HepG2 (cell line): Measurements from ENCODE around the gene MST1R. TPM values are rescaled to one million over a fixed set of nuclear protein-coding genes. Genes with fewer than 3 reads are reported as not detected.
A peak's percentile ranks its signal among the peaks of the same experiment; 100 is the strongest.

ENCODE experiments used
- AGO1 ChIP-seq: fragments of 200-400 bp; formaldehyde crosslinking; IDR thresholded peaks from 2 replicates; pipeline ENCODE4 v1.6.1; 2017; ENCODE audit warnings: mild to moderate bottlenecking, low read depth, low read length, moderate library complexity; ENCODE audit not compliant: poor library complexity, severe bottlenecking
- CAMTA2 ChIP-seq: sonication (generic); formaldehyde crosslinking; IDR thresholded peaks from 2 replicates; pipeline ENCODE4 v1.4.0; 2020; ENCODE audit warnings: mild to moderate bottlenecking, missing genetic modification reagents, borderline replicate concordance
- FOXK2 ChIP-seq: fragments of 450-650 bp; IDR thresholded peaks from 2 replicates; pipeline ENCODE4 v1.6.1; 2016
- KDM5B ChIP-seq: sonication (generic); formaldehyde crosslinking; IDR thresholded peaks from 2 replicates; pipeline ENCODE4 v1.4.0; 2020; ENCODE audit warnings: missing genetic modification reagents, mild to moderate bottlenecking, borderline replicate concordance
- NFYC ChIP-seq: IDR thresholded peaks from 2 replicates; pipeline ENCODE4 v1.6.1; 2016; ENCODE audit warnings: missing genetic modification reagents, missing compliant biosample characterization
- SP4 ChIP-seq: sonication (generic); formaldehyde crosslinking; IDR thresholded peaks from 2 replicates; pipeline ENCODE4 v1.8.1; 2023; ENCODE audit warnings: mild to moderate bottlenecking, missing genetic modification reagents
- TBX3 ChIP-seq: fragments of 450-650 bp; IDR thresholded peaks from 2 replicates; pipeline ENCODE4 v1.6.1; 2017; ENCODE audit warnings: antibody characterized with exemption, mild to moderate bottlenecking, inconsistent platforms, borderline replicate concordance
- ZBTB40 ChIP-seq, 2 experiments: fragments of 450-650 bp in 1 of 2; sonication (generic) in 1 of 2; formaldehyde crosslinking in 1 of 2; IDR thresholded peaks; 2 replicates each; pipeline versions ENCODE4 v1.6.1 to v1.8.0; 2016 to 2022; ENCODE audit warnings: antibody characterized with exemption in 1 of 2, mild to moderate bottlenecking in 1 of 2, missing genetic modification reagents in 1 of 2
- ZNF205 ChIP-seq: IDR thresholded peaks from 2 replicates; pipeline ENCODE4 v1.6.1; 2018; ENCODE audit warnings: missing biosample characterization, missing genetic modification reagents
- polyA plus RNA-seq, 8 experiments: library from polyadenylated mRNA; depleted of rRNA in 3 of 8; stranded (reverse) in 7 of 8; unstranded in 1 of 8; fragments of >200 nt; fragmentation: Illumina TruSeq in 4 of 8; extraction: Trizol in 4 of 8; gene quantifications; 2 replicates each; pipeline versions ENCODE4 v1.2.1 to v1.2.3, GENCODE V29; 2011 to 2016; ENCODE audit warnings: low read depth in 4 of 8, missing spikeins in 1 of 8, mixed read lengths in 1 of 8; ENCODE audit not compliant: insufficient read depth in 1 of 8
- total RNA-seq, 5 experiments: library from RNA; depleted of rRNA; stranded (reverse); fragments of >200 nt; fragmentation: Illumina TruSeq; extraction: Trizol; gene quantifications; 2 replicates each; pipeline ENCODE4 v1.2.3, GENCODE V29; 2016; ENCODE audit warnings: low read depth in 1 of 5
- TF ChIP-seq, protein P1 (sequence below): sonication (generic); formaldehyde crosslinking; IDR thresholded peaks from 2 replicates; pipeline ENCODE4 v1.5.1; 2020; ENCODE audit warnings: mild to moderate bottlenecking, missing genetic modification reagents
- TF ChIP-seq, protein P2 (sequence below): fragments of 450-650 bp; IDR thresholded peaks from 2 replicates; pipeline ENCODE4 v1.6.1; 2017; ENCODE audit warnings: mild to moderate bottlenecking
- TF ChIP-seq, protein P3 (sequence below): sonication (generic); formaldehyde crosslinking; IDR thresholded peaks from 2 replicates; pipeline ENCODE4 v1.5.1; 2020; ENCODE audit warnings: mild to moderate bottlenecking, moderate library complexity, missing genetic modification reagents

Gene MST1R
- total and polyA plus RNA-seq, 2 of the 13 experiments (the other 11 are each of a cell fraction or from before 2014, with no cell fraction given), result 0.11 to 0.77 TPM

GRCh38 chr3:49873623-49874022 is 30.1 kb downstream of the MST1R start (continued):
- TF ChIP-seq ZBTB40 (IDR thresholded peaks at IDR 0.05) (no peak), ZBTB40 (CRISPR knock-in tag; IDR thresholded peaks at IDR 0.05) (0 out of 2 replicates have a peak, but pooled peaks have one; percentile 26), KDM5B (CRISPR knock-in tag) (peak; percentile 66; the same call in 1 of the 2 replicates), ZNF205 (0 out of 2 replicates have a peak, but pooled peaks have one; percentile 58), FOXK2 (no peak), TBX3 (no peak), CAMTA2 (0 out of 2 replicates have a peak, but pooled peaks have one; percentile 81), SP4 (CRISPR knock-in tag) (no peak), NFYC (no peak), AGO1 (no peak)
- TF ChIP-seq, protein P1, sequence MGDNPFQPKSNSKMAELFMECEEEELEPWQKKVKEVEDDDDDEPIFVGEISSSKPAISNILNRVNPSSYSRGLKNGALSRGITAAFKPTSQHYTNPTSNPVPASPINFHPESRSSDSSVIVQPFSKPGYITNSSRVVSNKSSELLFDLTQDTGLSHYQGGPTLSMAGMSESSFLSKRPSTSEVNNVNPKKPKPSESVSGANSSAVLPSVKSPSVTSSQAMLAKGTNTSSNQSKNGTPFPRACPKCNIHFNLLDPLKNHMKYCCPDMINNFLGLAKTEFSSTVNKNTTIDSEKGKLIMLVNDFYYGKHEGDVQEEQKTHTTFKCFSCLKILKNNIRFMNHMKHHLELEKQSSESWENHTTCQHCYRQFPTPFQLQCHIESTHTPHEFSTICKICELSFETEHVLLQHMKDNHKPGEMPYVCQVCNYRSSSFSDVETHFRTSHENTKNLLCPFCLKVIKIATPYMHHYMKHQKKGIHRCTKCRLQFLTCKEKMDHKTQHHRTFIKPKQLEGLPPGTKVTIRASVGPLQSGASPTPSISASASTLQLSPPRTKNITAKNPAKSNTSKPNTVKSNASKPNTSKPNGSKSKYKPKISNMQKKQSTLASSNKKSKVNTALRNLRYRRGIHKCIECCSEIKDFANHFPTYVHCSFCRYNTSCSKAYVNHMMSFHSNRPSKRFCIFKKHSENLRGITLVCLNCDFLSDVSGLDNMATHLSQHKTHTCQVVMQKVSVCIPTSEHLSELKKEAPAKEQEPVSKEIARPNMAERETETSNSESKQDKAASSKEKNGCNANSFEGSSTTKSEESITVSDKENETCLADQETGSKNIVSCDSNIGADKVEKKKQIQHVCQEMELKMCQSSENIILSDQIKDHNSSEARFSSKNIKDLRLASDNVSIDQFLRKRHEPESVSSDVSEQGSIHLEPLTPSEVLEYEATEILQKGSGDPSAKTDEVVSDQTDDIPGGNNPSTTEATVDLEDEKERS (CRISPR knock-in tag), result peak; percentile 67; the same call in 1 of the 2 replicates
- TF ChIP-seq, protein P2, sequence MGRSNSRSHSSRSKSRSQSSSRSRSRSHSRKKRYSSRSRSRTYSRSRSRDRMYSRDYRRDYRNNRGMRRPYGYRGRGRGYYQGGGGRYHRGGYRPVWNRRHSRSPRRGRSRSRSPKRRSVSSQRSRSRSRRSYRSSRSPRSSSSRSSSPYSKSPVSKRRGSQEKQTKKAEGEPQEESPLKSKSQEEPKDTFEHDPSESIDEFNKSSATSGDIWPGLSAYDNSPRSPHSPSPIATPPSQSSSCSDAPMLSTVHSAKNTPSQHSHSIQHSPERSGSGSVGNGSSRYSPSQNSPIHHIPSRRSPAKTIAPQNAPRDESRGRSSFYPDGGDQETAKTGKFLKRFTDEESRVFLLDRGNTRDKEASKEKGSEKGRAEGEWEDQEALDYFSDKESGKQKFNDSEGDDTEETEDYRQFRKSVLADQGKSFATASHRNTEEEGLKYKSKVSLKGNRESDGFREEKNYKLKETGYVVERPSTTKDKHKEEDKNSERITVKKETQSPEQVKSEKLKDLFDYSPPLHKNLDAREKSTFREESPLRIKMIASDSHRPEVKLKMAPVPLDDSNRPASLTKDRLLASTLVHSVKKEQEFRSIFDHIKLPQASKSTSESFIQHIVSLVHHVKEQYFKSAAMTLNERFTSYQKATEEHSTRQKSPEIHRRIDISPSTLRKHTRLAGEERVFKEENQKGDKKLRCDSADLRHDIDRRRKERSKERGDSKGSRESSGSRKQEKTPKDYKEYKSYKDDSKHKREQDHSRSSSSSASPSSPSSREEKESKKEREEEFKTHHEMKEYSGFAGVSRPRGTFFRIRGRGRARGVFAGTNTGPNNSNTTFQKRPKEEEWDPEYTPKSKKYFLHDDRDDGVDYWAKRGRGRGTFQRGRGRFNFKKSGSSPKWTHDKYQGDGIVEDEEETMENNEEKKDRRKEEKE, result no peak
- TF ChIP-seq, protein P3, sequence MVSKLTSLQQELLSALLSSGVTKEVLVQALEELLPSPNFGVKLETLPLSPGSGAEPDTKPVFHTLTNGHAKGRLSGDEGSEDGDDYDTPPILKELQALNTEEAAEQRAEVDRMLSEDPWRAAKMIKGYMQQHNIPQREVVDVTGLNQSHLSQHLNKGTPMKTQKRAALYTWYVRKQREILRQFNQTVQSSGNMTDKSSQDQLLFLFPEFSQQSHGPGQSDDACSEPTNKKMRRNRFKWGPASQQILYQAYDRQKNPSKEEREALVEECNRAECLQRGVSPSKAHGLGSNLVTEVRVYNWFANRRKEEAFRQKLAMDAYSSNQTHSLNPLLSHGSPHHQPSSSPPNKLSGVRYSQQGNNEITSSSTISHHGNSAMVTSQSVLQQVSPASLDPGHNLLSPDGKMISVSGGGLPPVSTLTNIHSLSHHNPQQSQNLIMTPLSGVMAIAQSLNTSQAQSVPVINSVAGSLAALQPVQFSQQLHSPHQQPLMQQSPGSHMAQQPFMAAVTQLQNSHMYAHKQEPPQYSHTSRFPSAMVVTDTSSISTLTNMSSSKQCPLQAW (CRISPR knock-in tag), result peak; percentile 67
